GM12878 (cell line): ENCODE data around the gene AP1S3. TPM values are rescaled to one million over a fixed set of nuclear protein-coding genes. Genes with fewer than 3 reads are reported as not detected.

ENCODE experiments used
- BRCA1 ChIP-seq: IDR thresholded peaks from 2 replicates; pipeline ENCODE4 v1.6.1; 2011; ENCODE audit warnings: low read depth, low read length, improper control_type of control experiment
- DPF2 ChIP-seq: fragments of 450-650 bp; IDR thresholded peaks from 2 replicates; pipeline ENCODE4 v1.6.1; 2017; ENCODE audit warnings: mild to moderate bottlenecking
- E4F1 ChIP-seq: fragments of 450-650 bp; IDR thresholded peaks from 2 replicates; pipeline ENCODE4 v1.6.1; 2018; ENCODE audit warnings: borderline replicate concordance, mild to moderate bottlenecking; ENCODE audit not compliant: partially characterized antibody
- EP300 ChIP-seq, 2 experiments: fragments of 150-350 bp in 1 of 2; IDR thresholded peaks; 2 replicates each; pipeline ENCODE4 v1.6.1; 2011 to 2012; ENCODE audit warnings: low read depth in 2 of 2, low read length in 2 of 2, borderline replicate concordance in 1 of 2, improper control_type of control experiment in 1 of 2, inconsistent platforms in 1 of 2; ENCODE audit not compliant: control insufficient read depth in 1 of 2
- FOS ChIP-seq: IDR thresholded peaks from 3 replicates; pipeline ENCODE4 v1.6.1; 2011; ENCODE audit warnings: borderline replicate concordance; ENCODE audit not compliant: insufficient read length; ENCODE audit errors: extremely low read depth
- HCFC1 ChIP-seq: fragments of 150-350 bp; IDR thresholded peaks from 2 replicates; pipeline ENCODE4 v1.6.1; 2014; ENCODE audit warnings: low read length
- MLLT1 ChIP-seq: fragments of 450-650 bp; IDR thresholded peaks from 2 replicates; pipeline ENCODE4 v1.6.1; 2016; ENCODE audit warnings: mild to moderate bottlenecking
- NR2C1 ChIP-seq: fragments of 450-650 bp; IDR thresholded peaks from 2 replicates; pipeline ENCODE4 v1.6.1; 2017; ENCODE audit warnings: antibody characterized with exemption, mild to moderate bottlenecking, moderate library complexity
- NR2C2 ChIP-seq: IDR thresholded peaks from 2 replicates; pipeline ENCODE4 v1.6.1; 2011; ENCODE audit warnings: borderline replicate concordance, low read depth; ENCODE audit not compliant: control insufficient read depth, insufficient read length
- POU2F2 ChIP-seq: IDR thresholded peaks from 3 replicates; pipeline ENCODE4 v1.6.1; 2011; ENCODE audit warnings: low read depth, mild to moderate bottlenecking, low read length, borderline replicate concordance
- RAD51 ChIP-seq: fragments of 450-650 bp; IDR thresholded peaks from 2 replicates; pipeline ENCODE4 v1.6.1; 2016; ENCODE audit warnings: moderate library complexity, mild to moderate bottlenecking, inconsistent platforms
- TAF1 ChIP-seq: IDR thresholded peaks from 2 replicates; pipeline ENCODE4 v1.6.1; 2011; ENCODE audit warnings: mild to moderate bottlenecking, low read depth, low read length, borderline replicate concordance
- WRNIP1 ChIP-seq: IDR thresholded peaks from 2 replicates; pipeline ENCODE4 v1.6.1; 2011; ENCODE audit warnings: low read depth, low read length, improper control_type of control experiment, borderline replicate concordance
- ZNF207 ChIP-seq: fragments of 450-650 bp; IDR thresholded peaks from 2 replicates; pipeline ENCODE4 v1.6.1; 2014; ENCODE audit warnings: antibody characterized with exemption, mild to moderate bottlenecking, borderline replicate concordance
- polyA plus RNA-seq, 11 experiments: library from polyadenylated mRNA; depleted of rRNA in 4 of 11; unstranded in 6 of 11; stranded (reverse) in 5 of 11; fragments of >200 nt; fragmentation: Nextera tagmentation in 4 of 11; fragmentation: Illumina TruSeq in 1 of 11; extraction: Ambion mirVana in 4 of 11; extraction: Trizol in 1 of 11; gene quantifications; 1 replicate in 1 of 11; 2 replicates in 10 of 11; pipeline versions ENCODE4 v1.2.1 to v1.2.3, GENCODE V29; 2011 to 2016; ENCODE audit warnings: inconsistent platforms in 2 of 11, missing spikeins in 2 of 11, low read depth in 1 of 11
- total RNA-seq, 4 experiments: library from RNA; depleted of rRNA in 3 of 4; stranded (reverse); fragments of >200 nt in 3 of 4; fragmentation: Illumina TruSeq in 1 of 4; extraction: Trizol in 1 of 4; gene quantifications; 2 replicates each; pipeline versions ENCODE4 v1.2.1 to v1.2.3, GENCODE V29; 2013 to 2021
- TF ChIP-seq, protein P1 (sequence below): fragments of 450-650 bp; IDR thresholded peaks from 2 replicates; pipeline ENCODE4 v1.6.1; 2017; ENCODE audit warnings: low read depth, mild to moderate bottlenecking, moderate library complexity

Gene AP1S3
- total and polyA plus RNA-seq, 10 of the 15 experiments (the other 5 are each of a cell fraction or from before 2014, with no cell fraction given): 2.6 to 14.3 (median 9.2) TPM

DNA sequence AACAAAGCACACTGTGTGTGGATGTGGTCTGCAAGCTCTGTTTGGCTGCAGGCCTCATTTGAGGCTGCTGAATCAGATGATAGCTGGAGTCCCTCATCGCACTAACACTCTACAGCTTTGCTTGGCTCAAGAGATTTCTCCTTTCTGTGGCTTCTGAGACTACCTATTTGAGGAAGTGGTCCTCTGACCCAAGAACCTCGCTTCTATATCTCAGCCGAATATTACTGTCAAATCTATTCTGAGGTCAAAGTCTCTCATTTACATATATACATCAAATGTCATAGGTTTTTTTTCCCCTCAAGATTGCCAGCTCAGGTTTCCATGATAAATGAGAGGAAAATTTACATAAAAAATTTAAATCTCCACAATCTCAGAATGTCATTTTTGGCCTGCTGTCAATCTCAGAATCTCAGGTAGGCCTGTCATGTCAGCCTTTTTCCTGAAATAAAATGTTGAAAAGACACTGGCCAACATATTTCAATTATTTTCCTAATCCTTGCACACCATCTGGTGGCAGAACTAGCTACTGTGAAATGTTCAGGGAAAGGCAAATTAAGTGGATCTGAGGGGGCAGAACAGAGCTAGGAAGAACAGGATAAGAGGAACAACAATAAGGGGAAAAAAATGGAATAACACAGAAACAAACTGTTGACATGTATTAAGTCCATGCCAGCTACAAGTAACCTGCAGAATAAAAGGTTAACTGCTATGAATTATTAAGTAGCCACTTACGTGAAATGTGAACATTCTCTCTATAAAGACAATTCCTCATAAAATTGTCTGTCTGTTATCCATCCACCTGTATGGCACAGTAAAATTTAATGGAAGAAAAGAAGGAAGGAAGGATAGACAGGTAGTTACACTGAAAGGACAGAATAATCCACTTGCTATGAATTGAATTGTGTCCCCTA, 39.3 kb downstream of the AP1S3 start (continued):
- TF ChIP-seq E4F1: no peak
- peak; percentile 42; the same call in 1 of the 3 replicates for TF ChIP-seq POU2F2
- TF ChIP-seq TAF1: no peak
- peak; percentile 64; the same call in 1 of the 2 replicates for TF ChIP-seq DPF2
- TF ChIP-seq NR2C2: no peak
- no peak for TF ChIP-seq HCFC1
- no peak for TF ChIP-seq FOS
- TF ChIP-seq NR2C1: 0 out of 2 replicates have a peak, but pooled peaks have one; percentile 8
- peak in 1 of 2 experiments; percentile 52; a peak in 2 of 4 replicates for TF ChIP-seq EP300 (IDR thresholded peaks at IDR 0.05; ENCODE audit: borderline replicate concordance in 1 of 2, control insufficient read depth in 1 of 2, low read depth in 2 of 2, low read length in 2 of 2)
- TF ChIP-seq RAD51: 0 out of 2 replicates have a peak, but pooled peaks have one; percentile 9
- TF ChIP-seq BRCA1: no peak
- no peak for TF ChIP-seq WRNIP1
- TF ChIP-seq MLLT1: no peak
- TF ChIP-seq, protein P1, sequence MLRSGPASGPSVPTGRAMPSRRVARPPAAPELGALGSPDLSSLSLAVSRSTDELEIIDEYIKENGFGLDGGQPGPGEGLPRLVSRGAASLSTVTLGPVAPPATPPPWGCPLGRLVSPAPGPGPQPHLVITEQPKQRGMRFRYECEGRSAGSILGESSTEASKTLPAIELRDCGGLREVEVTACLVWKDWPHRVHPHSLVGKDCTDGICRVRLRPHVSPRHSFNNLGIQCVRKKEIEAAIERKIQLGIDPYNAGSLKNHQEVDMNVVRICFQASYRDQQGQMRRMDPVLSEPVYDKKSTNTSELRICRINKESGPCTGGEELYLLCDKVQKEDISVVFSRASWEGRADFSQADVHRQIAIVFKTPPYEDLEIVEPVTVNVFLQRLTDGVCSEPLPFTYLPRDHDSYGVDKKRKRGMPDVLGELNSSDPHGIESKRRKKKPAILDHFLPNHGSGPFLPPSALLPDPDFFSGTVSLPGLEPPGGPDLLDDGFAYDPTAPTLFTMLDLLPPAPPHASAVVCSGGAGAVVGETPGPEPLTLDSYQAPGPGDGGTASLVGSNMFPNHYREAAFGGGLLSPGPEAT: peak; percentile 32; the same call in 1 of the 2 replicates
- no peak for TF ChIP-seq ZNF207
